GM21737 (cell line): ENCODE results near the gene ABCB6.
"Not testable (repeated sequence)": the region's sequence is repeated elsewhere in the genome, so short reads cannot be mapped to it uniquely, and the experiment has no call there.

ENCODE experiments used
- ATAC-seq: cut with Tn5 transposase; IDR thresholded peaks from one replicate; pipeline ENCODE4 v1.9.1; 2021; ENCODE audit warnings: mild to moderate bottlenecking, moderate library complexity; ENCODE audit not compliant: unreplicated experiment

Gene ABCB6

DNA sequence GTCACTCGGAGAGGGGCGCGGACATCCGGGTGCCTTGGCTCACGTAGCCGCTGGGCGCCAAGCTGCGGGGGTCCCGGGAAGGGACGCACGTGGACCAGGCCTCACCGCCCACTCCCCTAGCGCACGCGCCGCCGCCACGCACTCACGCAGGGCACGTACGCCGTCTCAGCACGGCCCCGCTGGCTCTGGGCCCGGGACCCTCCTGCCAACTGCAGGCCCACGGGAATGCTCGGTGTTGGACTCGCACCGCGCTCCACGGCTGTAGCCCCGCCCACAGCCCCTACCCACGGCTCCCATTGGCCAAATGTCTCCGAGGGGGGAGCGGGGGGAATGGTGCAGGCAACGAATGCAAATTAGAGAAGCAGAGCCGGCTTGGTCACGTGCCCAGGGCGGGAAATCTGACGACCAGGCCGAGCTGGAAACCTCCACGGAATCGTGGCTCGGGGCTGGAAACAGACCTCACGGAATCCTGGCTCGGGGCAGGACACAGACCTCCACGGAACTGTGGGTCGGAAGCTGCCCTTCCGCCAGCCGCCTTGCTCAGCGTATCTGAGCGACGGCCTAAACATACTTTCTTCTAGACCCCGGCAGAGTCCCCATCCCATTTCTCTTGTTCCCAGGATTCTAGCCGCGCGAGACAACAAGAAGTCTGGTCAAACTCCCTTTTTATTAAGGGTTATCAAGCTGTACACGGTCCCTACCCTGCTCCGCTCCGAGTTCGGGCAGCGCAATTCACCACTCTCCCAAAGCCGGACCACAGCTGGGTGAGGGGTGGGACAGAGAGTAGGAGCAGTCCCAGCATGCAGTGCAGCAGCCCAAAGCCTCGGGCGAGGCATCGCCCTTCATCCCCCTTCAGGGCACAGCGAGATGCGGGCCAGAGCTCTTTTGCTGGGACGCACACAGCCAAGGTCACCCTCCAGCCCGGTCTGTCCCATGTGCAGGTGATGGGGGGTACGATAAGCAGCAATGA is at the start of gene ABCB6:
Gene ABCB6 (minus strand): TSS at position 227 of the 970 bp plus-strand sequence. CDS start 285 bp downstream, outside the sequence.
- peak; percentile 61 for ATAC-seq

DNA sequence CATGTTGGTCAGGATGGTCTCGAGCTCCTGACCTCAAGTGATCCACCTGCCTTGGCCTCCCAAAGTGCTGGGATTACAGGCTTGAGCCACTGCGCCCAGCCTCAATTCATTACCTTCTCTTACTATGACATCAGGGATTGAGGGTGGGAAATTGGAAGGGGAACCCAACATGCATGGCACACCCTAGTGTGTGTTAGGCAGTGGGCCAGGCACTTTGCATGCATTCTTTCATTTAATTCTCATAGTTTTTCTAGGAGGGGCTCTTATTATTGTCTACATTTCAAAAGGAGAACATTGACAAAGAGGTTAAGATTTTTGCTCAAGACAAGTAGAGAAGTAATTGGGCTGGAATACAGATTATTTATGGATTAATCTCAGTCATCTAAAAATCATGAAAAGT is 49.5 kb upstream of the ABCB6 start:
- no peak for ATAC-seq

DNA sequence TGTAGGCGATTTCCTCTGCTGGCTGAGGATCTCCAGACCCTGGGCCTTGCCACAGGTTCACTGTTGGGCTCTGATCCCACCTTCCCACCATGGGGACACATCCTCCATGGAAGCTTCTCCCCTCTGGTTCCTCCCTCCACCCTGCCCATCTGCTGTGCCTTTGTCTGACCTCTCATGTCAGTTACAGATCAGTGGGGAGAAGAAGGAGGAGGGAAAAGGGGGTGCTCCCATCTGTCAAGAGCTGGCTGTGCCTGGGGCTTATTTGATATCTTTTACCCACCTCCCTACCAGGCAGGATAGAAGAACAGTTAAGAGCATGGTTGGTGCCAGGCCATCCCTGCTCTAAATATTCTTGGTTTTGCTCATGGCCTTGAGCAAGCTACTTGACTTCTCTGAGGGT is 48.1 kb upstream of the ABCB6 start:
- ATAC-seq: no peak

DNA sequence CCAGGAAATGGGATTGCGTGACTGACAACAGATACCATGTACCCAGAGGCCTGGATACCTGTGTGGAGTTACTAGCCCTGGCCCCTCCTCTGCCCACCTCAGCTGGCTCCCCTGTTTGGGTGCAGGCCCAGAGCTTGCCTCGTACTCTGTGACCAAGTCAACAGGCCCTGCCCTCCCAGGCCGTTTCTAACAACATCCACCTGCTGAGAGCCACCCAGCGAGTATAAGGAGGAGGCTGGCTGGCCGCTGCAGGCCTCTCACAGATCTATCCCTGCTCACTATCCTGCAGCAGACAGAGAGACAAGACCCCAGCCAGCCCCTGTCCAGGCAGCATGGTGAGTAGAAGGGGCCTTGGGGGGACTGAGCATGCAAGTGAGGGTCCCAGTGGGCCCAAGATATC is 47.5 kb upstream of the ABCB6 start:
- ATAC-seq: no peak

DNA sequence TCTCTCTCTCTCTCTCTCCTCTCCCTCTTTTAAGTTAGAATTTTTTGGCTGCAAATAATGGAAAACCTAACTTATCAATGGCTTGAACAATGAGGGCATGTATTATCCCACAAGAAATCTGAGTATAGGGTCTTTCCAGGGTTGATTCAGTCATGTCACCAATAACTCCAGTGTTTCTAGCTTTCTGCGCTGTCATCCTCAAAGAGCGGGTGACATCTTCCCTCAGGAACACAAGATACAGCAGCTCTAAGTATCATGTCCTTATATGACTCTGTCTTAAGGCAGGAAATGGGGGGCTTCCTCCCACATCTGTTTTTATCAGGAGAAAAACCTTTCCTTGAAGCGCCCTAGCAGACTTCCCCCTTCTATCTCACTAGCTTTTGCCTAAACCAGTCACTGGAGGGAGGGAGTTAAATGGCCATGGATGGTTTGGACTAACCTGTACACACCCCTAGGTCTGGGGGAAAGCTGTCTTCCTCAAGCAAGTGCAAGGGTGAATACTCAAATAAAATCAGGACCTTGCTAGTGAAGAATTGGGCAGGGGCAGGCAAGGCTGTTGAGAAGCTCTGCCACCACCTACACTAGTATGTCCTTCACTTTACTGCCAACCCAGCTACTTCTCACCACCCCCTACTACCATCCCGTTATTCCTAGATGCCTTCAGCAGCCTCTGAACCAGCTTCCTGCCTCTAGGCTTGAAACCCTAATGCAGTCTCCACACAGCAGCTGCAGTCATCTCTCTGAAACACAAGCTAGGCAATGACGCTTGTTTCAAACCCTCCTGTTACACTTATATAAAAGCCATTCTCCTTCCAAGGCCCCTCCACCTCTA is 42.5 kb upstream of the ABCB6 start:
- ATAC-seq: no peak

DNA sequence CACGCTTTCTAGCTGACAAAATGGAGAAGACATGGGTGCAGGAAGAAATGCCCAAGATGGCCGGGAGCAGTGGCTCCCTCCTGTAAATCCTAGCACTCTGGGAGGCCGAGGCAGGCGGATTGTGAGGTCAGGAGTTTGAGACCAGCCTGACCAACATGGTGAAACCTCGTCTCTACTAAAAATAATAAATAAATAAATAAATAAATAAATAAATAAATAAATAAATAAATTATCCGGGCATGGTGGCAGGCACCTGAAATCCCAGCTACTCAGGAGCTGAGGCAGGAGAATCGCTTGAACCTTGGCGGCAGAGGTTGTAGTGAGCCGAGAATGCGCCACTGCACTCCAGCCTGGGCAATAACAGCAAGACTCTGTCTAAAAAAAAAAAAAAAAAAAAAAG is 40.2 kb upstream of the ABCB6 start:
- not testable (repeated sequence) for ATAC-seq

DNA sequence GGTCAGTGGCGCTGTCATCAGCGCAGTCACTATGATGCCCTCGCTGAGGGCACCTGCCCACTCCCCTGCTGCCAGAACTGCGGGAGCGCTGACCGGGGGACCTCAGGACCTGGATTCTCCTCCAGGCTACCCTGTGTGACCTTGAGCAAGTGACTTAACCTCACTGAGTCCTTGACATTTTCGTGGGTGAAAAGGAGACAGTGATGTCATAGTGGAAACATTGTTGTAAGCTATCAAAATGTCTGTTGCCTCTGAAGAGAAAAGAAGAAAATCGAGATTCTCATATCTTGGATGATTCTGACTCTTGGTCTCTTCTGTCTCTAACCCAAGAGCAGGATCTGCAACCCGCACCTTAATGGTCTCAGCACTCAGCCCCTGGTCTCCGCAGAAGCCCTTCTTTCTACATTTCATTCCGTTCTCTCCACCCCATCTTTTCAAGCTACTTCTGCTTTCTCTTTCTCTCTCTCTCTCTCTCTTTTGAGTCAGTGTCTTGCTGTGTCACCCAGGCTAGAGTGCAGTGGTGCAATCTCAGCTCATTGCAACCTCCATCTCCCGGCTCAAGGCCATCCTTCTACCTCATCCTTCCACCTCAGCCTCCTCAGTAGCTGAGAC is 35.9 kb upstream of the ABCB6 start:
- ATAC-seq: no peak

DNA sequence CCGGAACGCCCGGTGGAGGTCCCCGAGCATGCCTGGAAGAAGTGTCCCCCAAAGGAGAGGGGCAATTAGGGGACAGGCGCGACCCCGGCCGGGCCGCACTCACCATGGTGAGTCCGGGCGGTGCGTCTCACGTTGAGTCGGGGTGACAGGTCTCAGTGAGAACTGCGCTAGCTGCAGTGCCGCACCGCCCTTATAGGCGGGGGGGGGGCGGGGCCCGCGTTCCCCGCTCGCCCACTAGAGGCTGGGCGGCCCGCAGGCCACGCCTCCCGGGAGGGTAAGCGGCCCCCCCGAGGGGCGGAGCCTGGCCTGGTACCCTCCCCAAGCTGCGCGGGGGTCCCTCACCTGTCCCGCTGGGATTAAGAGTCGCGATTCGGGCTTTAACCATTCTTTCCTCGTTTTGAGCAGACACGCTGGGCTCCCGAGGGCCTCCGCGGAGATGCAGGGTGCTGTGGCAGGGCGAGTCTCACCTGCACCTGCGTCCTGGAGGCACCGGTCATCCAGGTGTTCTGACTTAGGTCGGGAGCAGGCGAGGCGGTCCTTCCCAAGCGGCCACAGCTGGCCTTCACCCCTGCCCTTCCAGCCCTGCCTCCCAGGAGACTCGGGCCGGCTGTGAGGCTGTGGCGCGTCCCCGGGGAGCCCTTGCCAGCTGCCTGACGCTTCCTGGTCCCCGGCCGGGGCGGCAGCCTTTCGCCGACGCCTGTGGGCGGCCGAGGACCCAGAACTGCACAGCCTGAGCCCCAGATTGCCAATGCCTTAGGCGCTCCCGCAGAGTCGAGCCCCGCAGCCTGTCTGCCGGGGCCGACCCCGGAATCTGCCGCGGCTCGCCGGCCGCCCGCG is 35.2 kb upstream of the ABCB6 start, which contains the start of gene TUBA4A:
Gene TUBA4A (minus strand): TSS at position 166 of the 837 bp plus-strand sequence. CDS start 60 bp downstream, at position 106.
- ATAC-seq: peak; percentile 45

DNA sequence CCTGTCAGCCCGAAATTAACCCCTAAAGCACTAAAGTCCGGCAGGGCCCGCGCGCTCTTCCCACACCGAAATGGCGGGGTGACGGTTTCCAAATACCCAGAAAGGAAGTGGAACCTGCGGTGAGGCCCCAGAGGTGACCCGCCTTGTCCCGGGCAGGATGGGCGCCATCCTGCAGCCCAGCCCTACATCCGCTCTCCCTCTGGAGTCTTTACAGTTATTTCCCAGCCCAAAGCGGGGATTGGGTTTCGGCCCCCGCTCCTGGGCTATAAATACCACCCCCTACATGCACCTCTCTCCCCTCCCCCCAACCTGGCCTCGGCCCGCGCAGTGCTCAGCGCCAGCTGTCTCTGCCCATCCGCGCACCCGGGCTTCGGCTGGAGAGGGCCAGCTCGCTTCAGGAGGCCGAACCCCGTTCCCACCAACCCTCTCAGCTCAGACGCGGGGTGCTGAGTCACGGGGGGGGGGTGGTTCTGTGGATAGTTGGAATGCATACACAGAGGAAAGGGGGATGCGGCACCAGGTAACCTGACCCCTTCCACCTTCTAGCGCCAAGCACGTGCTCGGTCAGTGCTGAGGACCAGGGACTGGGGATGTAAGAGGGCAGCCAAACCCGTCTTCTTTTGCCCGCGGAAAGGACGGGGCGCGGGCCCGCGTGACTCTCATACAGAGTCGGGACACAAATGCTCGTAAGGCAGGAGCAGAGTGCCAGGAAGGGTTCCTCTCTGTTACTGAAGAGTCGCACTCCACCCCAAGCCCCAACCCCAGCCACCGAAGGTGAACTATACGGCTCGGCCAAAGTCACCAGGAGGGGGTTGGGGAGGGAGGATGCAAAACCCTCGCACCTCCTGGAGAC is 34.4 kb upstream of the ABCB6 start, which contains the start of gene TUBA4B:
Gene TUBA4B (plus strand): TSS at position 344 of the 853 bp plus-strand sequence. CDS start 165 bp downstream, at position 509.
- no peak for ATAC-seq

DNA sequence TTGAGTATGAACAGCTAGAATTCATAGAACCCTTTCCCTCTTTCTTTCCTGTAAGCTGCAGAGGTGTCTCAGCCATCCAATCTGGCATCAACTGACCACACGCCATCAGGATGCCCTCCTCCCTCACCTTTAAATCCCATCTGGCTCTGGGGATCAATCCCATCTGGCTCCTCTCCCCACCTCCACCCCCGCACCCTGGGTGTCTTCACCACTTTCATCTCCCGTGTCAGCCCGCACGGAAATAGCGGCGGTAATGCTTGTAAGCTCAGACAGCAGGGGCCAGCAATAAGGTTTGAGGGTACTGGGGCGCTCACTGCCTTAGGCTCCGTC is 33.8 kb upstream of the ABCB6 start:
- no peak for ATAC-seq

DNA sequence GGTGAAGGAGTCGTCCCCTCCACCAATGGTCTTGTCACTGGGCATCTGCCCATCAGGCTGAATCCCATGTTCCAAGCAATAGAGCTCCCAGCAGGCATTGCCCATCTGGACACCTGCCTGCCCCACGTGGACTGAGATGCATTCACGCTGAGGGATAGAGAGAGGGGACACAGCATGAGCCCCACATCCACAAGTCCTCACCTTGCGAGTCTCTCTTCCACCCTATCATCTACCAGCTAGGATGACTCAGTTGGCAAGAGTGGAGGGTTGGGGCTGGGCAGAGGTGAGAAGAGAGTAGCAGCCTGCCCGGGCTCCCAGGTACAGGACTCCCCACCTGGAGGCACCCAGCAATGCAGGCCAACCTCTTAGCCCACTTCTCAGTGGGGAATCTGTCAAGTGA is 33.3 kb upstream of the ABCB6 start:
- ATAC-seq: no peak

DNA sequence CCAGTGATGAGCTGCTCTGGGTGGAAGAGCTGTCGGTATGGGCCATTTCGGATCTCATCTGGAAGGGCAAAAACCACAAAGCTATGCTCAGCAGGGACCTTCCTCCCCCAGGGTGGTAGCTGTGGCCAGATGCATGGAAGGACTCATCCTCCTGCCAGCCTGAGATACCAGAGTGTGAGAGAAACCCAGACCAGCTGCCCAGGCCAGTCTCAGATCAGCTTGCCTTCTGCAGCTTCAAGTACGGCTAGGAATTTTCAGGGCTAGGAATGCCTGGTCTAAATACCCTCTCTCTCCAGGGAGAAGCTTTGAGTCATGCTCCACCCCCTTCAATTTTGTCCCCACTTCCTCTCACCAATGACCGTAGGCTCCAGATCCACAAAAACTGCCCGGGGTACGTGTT is 32.9 kb upstream of the ABCB6 start:
- no peak for ATAC-seq

DNA sequence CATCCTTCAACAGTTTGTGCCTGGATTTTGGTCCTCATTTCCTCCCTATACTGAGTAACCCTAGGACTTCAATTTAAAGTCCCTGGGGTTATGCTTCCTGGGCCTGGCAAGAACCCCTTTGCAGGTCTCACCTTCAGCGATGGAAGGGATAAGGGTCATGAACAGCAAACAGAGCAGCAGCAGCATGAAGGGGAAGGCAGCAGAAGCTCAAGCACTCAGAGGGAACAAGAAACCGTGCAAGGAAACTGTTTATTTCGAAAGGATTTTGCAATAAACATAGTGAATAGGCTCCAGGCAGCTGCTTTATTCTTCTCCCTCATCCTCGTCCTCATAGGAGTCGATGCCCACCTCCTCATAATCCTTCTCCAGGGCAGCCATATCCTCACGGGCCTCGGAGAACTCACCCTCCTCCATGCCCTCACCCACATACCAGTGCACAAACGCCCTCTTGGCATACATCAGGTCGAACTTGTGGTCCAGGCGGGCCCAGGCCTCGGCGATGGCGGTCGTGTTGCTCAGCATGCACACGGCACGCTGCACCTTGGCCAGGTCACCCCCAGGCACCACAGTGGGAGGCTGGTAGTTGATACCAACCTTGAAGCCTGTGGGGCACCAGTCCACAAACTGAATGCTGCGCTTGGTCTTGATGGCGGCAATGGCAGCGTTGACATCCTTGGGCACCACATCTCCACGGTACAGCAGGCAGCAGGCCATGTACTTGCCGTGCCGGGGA is 31.5 kb upstream of the ABCB6 start:
- ATAC-seq: no peak

DNA sequence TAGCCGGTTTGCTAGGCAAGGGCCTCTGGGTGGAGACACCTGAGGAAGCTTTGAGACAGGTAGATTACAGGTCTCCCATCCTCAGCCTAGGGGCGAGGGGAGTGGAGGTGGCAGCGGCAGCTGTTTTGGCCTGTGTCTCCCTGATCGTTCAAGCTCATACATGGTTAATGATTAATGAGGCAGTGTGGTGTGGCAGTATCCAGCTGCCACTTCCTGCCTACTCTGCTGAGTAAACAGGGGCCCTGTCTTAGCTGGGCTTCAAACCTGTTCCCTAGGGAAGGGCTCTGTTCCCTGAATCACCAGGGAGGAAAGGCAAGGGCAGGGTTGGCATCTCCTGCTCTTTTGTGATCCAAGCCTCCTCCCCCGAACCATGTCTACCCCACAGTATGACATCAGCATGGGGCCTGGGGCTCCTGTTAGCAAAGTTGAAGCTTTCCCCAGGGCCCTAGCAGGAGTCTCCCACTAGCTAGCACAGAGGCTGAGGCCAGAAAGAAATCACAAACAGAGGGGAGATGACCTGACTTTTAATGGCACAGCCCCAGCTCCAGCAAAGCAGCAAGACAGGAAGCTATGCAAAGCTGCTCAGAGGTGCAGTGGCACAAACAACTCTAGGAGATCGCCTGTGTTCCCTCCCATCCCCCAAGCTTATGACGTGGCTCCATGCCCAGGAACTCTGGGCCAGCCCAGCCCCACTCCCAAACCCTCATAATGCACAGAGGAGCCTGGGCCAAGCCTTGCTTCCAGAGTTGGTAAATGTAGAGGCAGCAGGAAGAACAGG is 30.6 kb upstream of the ABCB6 start:
- ATAC-seq: peak; percentile 41

DNA sequence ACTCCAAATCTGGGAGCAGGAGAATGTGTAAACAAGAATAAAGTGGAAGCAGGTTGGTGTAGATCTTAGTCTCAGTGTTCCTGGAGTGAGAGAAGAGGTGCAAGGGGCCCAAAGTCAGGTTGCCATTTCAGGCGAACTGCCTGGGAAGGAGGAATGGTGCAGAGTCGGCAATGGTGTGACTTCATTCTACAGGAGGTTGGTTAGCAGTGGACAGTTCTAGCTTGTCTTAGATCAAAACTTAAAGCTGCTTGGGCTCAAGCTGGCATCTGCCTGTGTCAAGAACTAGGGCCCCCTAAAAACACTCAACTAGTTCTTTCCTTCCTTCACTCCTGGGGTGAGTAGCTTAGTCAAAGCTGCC is 30.1 kb upstream of the ABCB6 start:
- no peak for ATAC-seq

DNA sequence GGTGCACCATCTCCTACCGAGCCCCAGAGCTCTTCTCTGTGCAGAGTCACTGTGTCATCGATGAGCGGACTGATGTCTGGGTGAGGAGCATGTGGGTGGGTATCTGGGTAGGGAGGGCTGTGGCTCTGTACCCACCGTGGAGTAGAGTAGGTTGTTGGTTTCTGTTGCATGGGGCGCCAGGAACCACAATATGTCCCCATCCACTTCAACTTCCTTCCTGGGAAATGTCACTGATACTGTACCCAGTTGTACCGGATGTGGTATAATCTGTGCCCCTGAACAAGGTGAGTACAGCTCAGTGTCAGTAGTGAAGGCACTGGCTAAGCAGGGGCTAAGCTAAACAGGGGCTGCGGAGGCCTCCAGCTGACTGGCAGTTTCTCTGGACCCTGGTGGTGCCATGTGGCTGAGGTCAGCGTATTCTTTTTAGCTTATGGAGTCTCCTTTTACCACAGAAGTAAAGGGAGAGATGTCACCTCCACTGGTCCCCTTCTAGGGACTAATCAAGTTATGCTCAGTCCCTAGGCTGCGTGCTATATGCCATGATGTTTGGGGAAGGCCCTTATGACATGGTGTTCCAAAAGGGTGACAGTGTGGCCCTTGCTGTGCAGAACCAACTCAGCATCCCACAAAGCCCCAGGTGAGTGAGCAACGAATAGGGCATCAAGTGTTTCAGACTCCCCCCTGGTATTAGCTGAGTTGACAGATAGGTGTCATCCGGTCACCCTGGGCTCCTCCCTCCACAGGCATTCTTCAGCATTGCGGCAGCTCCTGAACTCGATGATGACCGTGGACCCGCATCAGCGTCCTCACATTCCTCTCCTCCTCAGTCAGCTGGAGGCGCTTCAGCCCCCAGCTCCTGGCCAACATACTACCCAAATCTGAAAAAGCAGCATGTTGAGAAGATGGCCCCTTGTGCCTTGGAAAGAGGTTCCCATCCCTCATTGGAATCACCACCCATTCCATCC is 29.2 kb upstream of the ABCB6 start:
- no peak for ATAC-seq

DNA sequence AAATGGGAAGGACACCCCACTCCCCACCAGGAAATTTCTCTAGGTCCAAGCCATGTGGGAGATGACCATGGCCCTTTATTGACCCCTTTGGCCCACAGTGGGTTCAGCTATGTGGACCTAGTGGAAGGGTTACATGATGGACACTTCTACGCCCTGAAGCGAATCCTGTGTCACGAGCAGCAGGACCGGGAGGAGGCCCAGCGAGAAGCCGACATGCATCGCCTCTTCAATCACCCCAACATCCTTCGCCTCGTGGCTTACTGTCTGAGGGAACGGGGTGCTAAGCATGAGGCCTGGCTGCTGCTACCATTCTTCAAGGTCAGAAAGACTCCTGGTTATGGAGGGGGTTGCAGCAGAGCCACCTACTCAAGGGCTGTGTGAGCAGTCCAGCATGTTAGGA is 27.8 kb upstream of the ABCB6 start:
- ATAC-seq: no peak
